ENCODE data around the gene INTS7.

GRCh38 chr1:212039622-212040021 is 4.3 kb upstream of the INTS7 start:
- TF ChIP-seq JUND (IDR thresholded peaks at IDR 0.05) (no peak), CTCF (IDR thresholded peaks at IDR 0.05) (no peak), MAX (IDR thresholded peaks at IDR 0.05; ENCODE audit: low read depth) (no peak), SIN3A (IDR thresholded peaks at IDR 0.05; ENCODE audit: borderline replicate concordance, low read depth, low read length) (no peak), POLR2AphosphoS5 (IDR thresholded peaks at IDR 0.05; ENCODE audit: low read depth, low read length) (no peak)
